GM12892 (cell line): ENCODE measurements around the gene LTN1.

ENCODE experiments used
- POLR2A ChIP-seq: IDR thresholded peaks from 2 replicates; pipeline ENCODE4 v1.6.1; 2011; ENCODE audit warnings: low read depth, low read length, control low read depth
- POLR2AphosphoS5 ChIP-seq: IDR thresholded peaks from 2 replicates; pipeline ENCODE4 v1.6.1; 2011; ENCODE audit warnings: low read depth, low read length, control low read depth

- TF ChIP-seq POLR2AphosphoS5 (no peak), POLR2A (no peak)
Measured at GRCh38 chr21:28979092-28979491, 13.6 kb downstream of the LTN1 start.
